ENCODE data around the gene PRDM11. TPM values are rescaled to one million over a fixed set of nuclear protein-coding genes. Genes with fewer than 3 reads are reported as not detected.

Gene PRDM11
- total and polyA plus RNA-seq, 2 experiments from 2014 or later, result 0.24 to 3.7 TPM

DNA sequence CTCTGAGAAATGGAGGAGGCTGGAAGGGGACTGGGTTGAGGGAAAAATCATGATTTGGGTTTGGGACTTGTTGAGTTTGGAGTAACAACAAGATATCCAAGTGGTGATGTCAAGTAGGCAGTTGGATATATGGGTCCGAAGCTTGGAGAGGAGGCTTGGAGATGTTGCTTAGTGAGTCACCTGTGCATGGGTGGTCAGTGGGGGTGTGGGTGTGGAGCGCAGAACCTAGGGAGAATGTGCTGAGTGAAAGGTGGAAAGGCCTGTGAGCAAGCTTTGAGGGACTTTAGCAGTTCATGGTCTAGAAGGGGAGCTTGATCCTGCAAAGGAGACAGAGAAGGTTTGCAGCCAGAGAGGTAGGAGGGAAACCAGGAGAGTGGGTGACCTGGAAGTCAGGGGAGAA, 38.2 kb downstream of the PRDM11 start:
- Histone ChIP-seq H3K27me3 (replicated peaks; ENCODE audit: insufficient read depth) (no peaks in the 10 kb centered on the region), H2AFZ (no peak overlapping the region), H3K79me2 (ENCODE audit: insufficient read depth) (no peaks in the 10 kb centered on the region), H3K4me1 (ENCODE audit: insufficient read depth) (no peaks in the 10 kb centered on the region), H4K20me1 (ENCODE audit: insufficient read depth) (no peaks in the 10 kb centered on the region), H3K27ac (no peak overlapping the region), H3K9ac (no peak overlapping the region), H3K4me3 (no peak overlapping the region), H3K4me2 (ENCODE audit: unreplicated experiment) (no peak overlapping the region), H3K36me3 (ENCODE audit: low read depth) (no peaks in the 10 kb centered on the region), H3F3A (ENCODE audit: insufficient read depth) (no peaks in the 10 kb centered on the region), H3K9me3 (ENCODE audit: low read depth) (no peaks in the 10 kb centered on the region), H3K9me2 (ENCODE audit: insufficient read depth) (no peaks in the 10 kb centered on the region)
- in situ Hi-C loops (cut with MboI), result no loop called here
- TF ChIP-seq EZH2 (IDR thresholded peaks at IDR 0.05; ENCODE audit: insufficient read depth, poor library complexity, severe bottlenecking) (no peak), EZH2phosphoT487 (IDR thresholded peaks at IDR 0.05; ENCODE audit: insufficient read depth, low read depth) (no peak)
- WGBS, 2 experiments (ENCODE audit: low coverage in 1 of 2, low lambda C conversion rate in 2 of 2, missing lambda C conversion rate in 2 of 2), result 88 to 91% methylated on average over 2 of the region's 2 CpGs
- DNase-seq, result no peak

DNA sequence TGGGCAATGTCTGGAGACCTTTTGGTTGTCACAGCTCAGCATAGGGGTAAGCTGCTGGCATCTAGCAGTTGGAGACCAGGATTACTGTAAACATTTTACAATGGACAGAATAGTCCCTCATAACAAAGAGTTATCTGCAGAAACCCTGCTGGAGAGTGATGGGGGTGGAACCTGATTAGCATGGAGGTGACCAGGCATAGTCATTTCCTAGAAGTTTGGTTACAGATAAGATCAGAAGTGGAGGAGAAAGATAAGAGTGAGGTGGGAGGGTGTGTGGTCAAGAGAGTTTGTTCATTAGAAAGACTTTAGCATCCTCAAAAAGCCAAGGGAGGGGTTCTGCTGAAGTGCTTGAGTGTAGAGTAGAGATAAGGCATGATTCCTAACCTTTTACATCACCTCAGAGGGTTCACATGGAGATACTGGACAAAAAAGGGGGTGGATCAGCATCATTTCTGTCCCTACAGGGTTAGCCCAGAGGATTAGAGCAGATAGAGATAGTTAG, 38.8 kb downstream of the PRDM11 start:
- Histone ChIP-seq H3K9me3 (ENCODE audit: low read depth) (no peaks in the 10 kb centered on the region), H3K4me3 (no peak overlapping the region), H4K20me1 (ENCODE audit: insufficient read depth) (no peaks in the 10 kb centered on the region), H3K36me3 (ENCODE audit: low read depth) (no peaks in the 10 kb centered on the region), H3K79me2 (ENCODE audit: insufficient read depth) (no peaks in the 10 kb centered on the region), H3K4me2 (ENCODE audit: unreplicated experiment) (no peak overlapping the region), H3K4me1 (ENCODE audit: insufficient read depth) (no peaks in the 10 kb centered on the region), H3K9ac (no peak overlapping the region), H3K27me3 (replicated peaks; ENCODE audit: insufficient read depth) (no peaks in the 10 kb centered on the region), H2AFZ (no peak overlapping the region), H3K27ac (no peak overlapping the region), H3K9me2 (ENCODE audit: insufficient read depth) (no peaks in the 10 kb centered on the region), H3F3A (ENCODE audit: insufficient read depth) (no peaks in the 10 kb centered on the region)
- in situ Hi-C loops (cut with MboI), result no loop called here
- no peak for DNase-seq
- no peak for TF ChIP-seq EZH2 (IDR thresholded peaks at IDR 0.05; ENCODE audit: insufficient read depth, poor library complexity, severe bottlenecking)
- no peak for TF ChIP-seq EZH2phosphoT487 (IDR thresholded peaks at IDR 0.05; ENCODE audit: insufficient read depth, low read depth)

DNA sequence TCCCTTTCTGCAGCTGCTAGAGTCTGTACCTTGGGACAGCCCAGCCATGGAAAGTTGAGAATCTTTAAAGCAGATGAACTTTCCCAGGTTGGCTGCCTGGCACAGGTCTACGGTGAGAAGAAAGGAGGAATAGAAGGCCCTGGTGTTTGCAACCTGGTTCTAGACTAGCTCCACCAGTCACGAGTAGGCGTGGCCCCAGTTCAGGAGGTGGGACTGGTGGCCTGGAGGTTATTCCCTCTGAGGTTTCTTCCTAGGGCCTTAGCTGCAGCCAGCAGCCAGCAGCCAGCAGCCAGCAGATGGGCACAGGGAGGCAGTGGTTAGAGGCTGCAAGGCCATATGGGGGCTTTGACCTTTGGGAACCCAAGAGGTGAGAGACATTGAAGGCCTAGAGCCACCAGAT, 40.9 kb downstream of the PRDM11 start:
- WGBS, 2 experiments (ENCODE audit: low coverage in 1 of 2, low lambda C conversion rate in 2 of 2, missing lambda C conversion rate in 2 of 2), result 95 to 96% methylated on average over 3 of the region's 3 CpGs
- TF ChIP-seq EZH2 (IDR thresholded peaks at IDR 0.05; ENCODE audit: insufficient read depth, poor library complexity, severe bottlenecking), result no peak
- in situ Hi-C loops (cut with MboI), result no loop called here

DNA sequence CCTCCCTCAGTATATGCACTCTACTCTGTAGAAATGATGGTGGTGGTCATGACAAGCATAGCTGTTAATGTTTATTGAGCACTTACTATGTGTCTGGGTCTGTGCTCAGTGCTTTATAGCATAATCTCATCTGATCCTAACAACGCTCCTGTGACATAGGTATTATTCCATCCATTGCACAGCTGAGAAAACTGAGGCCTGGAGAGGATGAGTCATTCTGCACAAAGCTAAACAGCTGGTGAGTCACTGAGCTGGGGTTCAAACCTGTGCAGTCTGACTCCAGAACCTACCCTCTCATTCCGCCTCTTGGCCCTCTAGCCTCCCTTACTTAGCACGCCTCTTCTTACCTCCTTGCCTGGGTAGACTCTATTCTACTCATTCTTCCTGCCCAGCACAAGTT, 41.7 kb downstream of the PRDM11 start:
- in situ Hi-C loops (cut with MboI), result no loop called here
- no peak overlapping the region for H3K4me2 ChIP-seq (ENCODE audit: unreplicated experiment)
- DNase-seq, result no peak

More for the DNA sequence above, 40.9 kb downstream of the PRDM11 start:
- Histone ChIP-seq H3K27me3 (replicated peaks; ENCODE audit: insufficient read depth) (no peaks in the 10 kb centered on the region), H3K4me3 (no peak overlapping the region), H3K79me2 (ENCODE audit: insufficient read depth) (no peaks in the 10 kb centered on the region), H3K4me1 (ENCODE audit: insufficient read depth) (no peaks in the 10 kb centered on the region), H3K9me3 (ENCODE audit: low read depth) (no peaks in the 10 kb centered on the region), H3K9ac (no peak overlapping the region), H3K4me2 (ENCODE audit: unreplicated experiment) (no peak overlapping the region), H3F3A (ENCODE audit: insufficient read depth) (no peaks in the 10 kb centered on the region), H2AFZ (no peak overlapping the region), H4K20me1 (ENCODE audit: insufficient read depth) (no peaks in the 10 kb centered on the region), H3K36me3 (ENCODE audit: low read depth) (no peaks in the 10 kb centered on the region), H3K27ac (no peak overlapping the region), H3K9me2 (ENCODE audit: insufficient read depth) (no peaks in the 10 kb centered on the region)
- DNase-seq, result no peak

DNA sequence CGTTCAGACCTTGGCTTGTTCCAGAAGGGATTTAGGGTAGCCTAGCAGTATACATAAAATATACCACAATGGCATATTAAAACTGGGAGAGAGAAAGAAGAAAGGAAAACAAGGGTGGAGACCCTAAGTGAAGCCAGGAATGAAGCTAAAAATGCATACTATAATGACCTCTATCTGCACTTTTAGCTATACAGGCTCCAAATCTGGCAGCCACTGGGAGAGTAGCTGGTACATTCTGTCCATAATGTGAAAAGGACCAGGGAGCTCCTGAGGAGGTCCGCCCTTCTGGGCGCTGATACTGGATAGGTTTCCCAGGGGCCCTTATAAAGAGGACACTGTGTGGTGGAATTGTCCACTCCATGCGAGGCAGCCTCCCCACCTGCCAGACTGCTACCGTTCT, 42.8 kb downstream of the PRDM11 start:
- H4K20me1 ChIP-seq (ENCODE audit: insufficient read depth), result no peaks in the 10 kb centered on the region
- no peaks in the 10 kb centered on the region for H3K27me3 ChIP-seq (replicated peaks; ENCODE audit: insufficient read depth)
- H3K9me3 ChIP-seq (ENCODE audit: low read depth), result no peaks in the 10 kb centered on the region
- H3K79me2 ChIP-seq (ENCODE audit: insufficient read depth), result no peaks in the 10 kb centered on the region
- no peaks in the 10 kb centered on the region for H3K36me3 ChIP-seq (ENCODE audit: low read depth)
- H3K4me2 ChIP-seq (ENCODE audit: unreplicated experiment), result no peak overlapping the region
- TF ChIP-seq EZH2phosphoT487 (IDR thresholded peaks at IDR 0.05; ENCODE audit: insufficient read depth, low read depth) (no peak), EZH2 (IDR thresholded peaks at IDR 0.05; ENCODE audit: insufficient read depth, poor library complexity, severe bottlenecking) (no peak)
- DNase-seq, result no peak
- in situ Hi-C loops (cut with MboI), result no loop called here
- H2AFZ ChIP-seq, result no peak overlapping the region
- 80 to 82% methylated on average over 5 of the region's 5 CpGs for WGBS, 2 experiments (ENCODE audit: low coverage in 1 of 2, low lambda C conversion rate in 2 of 2, missing lambda C conversion rate in 2 of 2)
- H3F3A ChIP-seq (ENCODE audit: insufficient read depth), result no peaks in the 10 kb centered on the region
- no peak overlapping the region for H3K27ac ChIP-seq
- H3K9me2 ChIP-seq (ENCODE audit: insufficient read depth), result no peaks in the 10 kb centered on the region
- H3K4me3 ChIP-seq, result no peak overlapping the region
- no peak overlapping the region for H3K9ac ChIP-seq
- H3K4me1 ChIP-seq (ENCODE audit: insufficient read depth), result no peaks in the 10 kb centered on the region

More for the DNA sequence above, 41.7 kb downstream of the PRDM11 start:
- H3K9ac ChIP-seq, result no peak overlapping the region
- H3K4me1 ChIP-seq (ENCODE audit: insufficient read depth), result no peaks in the 10 kb centered on the region
- no peaks in the 10 kb centered on the region for H3K27me3 ChIP-seq (replicated peaks; ENCODE audit: insufficient read depth)
- H3K9me3 ChIP-seq (ENCODE audit: low read depth), result no peaks in the 10 kb centered on the region
- H3F3A ChIP-seq (ENCODE audit: insufficient read depth), result no peaks in the 10 kb centered on the region
- no peak overlapping the region for H2AFZ ChIP-seq
- TF ChIP-seq EZH2 (IDR thresholded peaks at IDR 0.05; ENCODE audit: insufficient read depth, poor library complexity, severe bottlenecking), result no peak
- no peak for TF ChIP-seq EZH2phosphoT487 (IDR thresholded peaks at IDR 0.05; ENCODE audit: insufficient read depth, low read depth)
- no peaks in the 10 kb centered on the region for H3K36me3 ChIP-seq (ENCODE audit: low read depth)
- H3K27ac ChIP-seq, result no peak overlapping the region
- no peaks in the 10 kb centered on the region for H3K9me2 ChIP-seq (ENCODE audit: insufficient read depth)
- H3K4me3 ChIP-seq, result no peak overlapping the region
- no peaks in the 10 kb centered on the region for H4K20me1 ChIP-seq (ENCODE audit: insufficient read depth)
- H3K79me2 ChIP-seq (ENCODE audit: insufficient read depth), result no peaks in the 10 kb centered on the region
- WGBS, 2 experiments (ENCODE audit: low coverage in 1 of 2, low lambda C conversion rate in 2 of 2, missing lambda C conversion rate in 2 of 2), result 96% methylated on average over 3 of the region's 3 CpGs
